Activated naive CD4-positive, alpha-beta T cell (primary cell): ENCODE results near the gene ZNF433.
"Not testable (repeated sequence)": the region's sequence is repeated elsewhere in the genome, so short reads cannot be mapped to it uniquely, and the experiment has no call there.

Source experiments
- DNase-seq, 4 experiments: peaks; one replicate each; lab custom pipeline; 2025; lab: John Stamatoyannopoulos, UW

ZNF433 gene

GRCh38 chr19:12035220-12036172, at the start of gene ZNF433:
Gene ZNF433, minus strand, starts transcription at chr19:12035679. Its CDS starts 140 bp downstream, at chr19:12035539.
- peak in 3 of 4 experiments; percentile 30 to 53 (median 45) for DNase-seq

DNA sequence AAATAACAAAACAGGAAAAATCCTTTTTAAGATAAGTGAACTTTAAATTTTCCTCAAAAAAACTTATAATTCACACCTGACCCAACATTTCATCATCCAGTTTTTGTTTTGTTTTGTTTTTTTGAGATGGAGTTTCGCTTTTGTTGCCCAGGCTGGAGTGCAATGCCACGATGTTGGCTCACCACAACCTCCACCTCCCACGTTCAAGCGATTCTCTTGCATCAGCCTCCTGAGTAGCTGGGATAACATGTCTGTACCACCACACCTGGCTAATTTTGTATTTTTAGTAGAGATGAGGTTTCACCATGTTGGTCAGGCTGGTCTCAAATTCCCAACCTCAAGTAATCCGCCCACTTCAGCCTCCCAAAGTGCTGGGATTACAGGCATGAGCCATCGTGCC, 47.9 kb upstream of the ZNF433 start:
- DNase-seq: not testable (repeated sequence)

DNA sequence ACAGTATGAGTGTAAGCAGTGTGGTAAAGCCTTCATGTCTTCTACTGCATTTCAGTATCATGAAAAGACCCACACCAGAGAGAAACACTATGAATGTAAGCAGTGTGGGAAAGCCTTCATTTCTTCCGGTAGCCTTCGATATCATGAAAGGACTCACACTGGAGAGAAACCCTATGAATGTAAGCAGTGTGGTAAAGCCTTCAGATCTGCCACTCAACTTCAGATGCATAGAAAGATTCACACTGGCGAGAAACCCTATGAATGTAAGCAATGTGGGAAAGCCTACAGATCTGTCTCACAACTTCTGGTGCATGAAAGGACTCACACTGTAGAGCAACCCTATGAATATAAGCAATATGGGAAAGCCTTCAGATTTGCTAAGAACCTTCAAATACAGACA, 41.9 kb upstream of the ZNF433 start:
- no peak for DNase-seq

GRCh38 chr19:12076331-12076730, 40.9 kb upstream of the ZNF433 start:
- DNase-seq: not testable (repeated sequence)

GRCh38 chr19:12075538-12076139, 40.2 kb upstream of the ZNF433 start:
- DNase-seq: no peak

DNA sequence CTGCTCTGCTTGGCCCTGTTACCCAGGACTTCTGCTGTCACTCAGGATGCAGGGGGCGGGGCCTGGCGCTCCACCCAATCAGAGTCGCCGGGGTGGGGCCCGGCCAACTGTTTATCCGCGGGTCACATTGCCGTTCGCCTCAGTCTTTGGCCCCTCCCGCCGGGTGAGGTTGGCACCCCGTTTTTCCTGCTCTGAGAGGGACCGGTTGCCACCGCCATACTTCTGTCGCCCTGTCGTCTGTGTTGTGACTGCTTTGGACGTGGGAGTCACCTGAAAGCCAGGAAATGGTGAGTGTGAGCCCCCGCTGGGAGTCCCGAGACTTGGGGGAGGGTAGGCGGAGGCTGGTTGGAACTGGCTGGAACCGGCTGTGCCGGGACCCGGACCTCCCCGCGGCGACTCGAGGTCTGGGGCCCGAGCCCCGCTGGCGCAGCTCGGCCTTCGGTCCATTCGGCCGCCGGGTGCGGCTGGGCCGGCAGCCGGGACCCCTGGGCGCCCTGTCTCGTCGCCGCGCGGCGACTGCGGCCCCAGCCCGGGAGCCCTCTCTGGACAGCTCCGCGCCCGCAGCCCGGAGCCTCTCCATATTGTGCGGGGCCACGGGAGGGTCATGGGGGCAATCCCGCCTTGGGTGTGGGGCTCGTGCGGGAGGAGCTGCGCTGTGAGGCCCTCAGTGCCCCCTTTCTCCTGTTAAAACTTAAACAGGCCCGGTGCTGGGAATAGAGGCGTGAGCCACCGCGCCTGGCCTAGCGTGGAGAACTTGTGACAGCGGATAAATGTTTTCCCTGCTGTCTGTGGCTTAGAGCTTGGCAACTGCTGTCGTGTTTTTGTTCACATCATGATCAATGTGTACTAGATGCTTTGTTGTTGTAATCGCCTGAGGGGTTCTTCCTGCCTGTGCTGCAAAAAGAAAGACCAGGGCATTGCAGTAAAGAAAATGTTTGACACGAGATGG, 29.4 kb upstream of the ZNF433 start, which contains the start of gene ZNF844:
TSS of gene ZNF844 (plus strand) at position 142 of the 949 bp plus-strand sequence. CDS start at position 285, 143 bp downstream.
- DNase-seq: peak; percentile 42 to 70 (median 55)

DNA sequence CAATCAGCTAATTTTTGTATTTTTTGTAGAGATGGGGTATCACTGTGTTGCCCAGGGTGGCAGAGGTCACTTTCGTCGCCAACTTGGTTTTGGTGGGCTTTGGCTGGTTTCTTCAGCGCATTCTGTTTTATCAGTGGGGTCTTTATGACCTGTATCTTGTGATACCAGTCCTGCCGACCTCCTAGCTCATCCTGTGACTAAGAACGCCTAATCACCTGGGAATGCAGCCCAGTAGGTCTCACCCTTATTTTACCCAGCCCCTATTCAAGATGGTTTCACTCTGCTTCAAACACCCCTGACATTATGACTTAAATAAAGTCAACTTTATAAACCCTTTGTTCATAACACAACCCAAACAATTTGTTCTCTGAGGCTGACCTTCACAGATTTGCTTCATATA, 20.3 kb upstream of the ZNF433 start:
- no peak for DNase-seq

GRCh38 chr19:12052497-12053169, 17.2 kb upstream of the ZNF433 start, which contains the start of gene ZNF878:
Gene ZNF878, minus strand, starts transcription at chr19:12052961. Its CDS starts 160 bp downstream, at chr19:12052801.
- peak in 2 of 4 experiments; percentile 6 to 19 for DNase-seq

- DNase-seq: no peak
Measured at GRCh38 chr19:12052091-12052496, 16.6 kb upstream of the ZNF433 start.

DNA sequence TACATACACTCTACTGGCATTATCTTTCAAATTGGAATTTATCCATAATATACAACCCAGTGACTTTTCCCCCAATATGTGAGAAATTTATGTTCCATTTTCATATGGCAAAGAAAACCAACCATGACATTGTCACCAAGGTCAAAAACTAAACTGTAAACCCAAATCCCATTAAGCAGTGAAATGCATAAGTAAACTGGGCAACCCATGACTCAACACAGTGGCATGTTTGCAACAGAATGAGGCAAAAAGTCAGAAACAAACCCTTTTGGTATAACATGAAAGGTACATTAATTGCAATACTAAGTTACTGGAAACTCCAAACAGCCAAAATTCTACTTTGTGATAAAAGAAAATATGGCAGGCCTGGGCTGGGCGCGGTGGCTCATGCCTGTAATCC, 12.4 kb upstream of the ZNF433 start:
- DNase-seq: no peak

GRCh38 chr19:12043752-12044422, 8.4 kb upstream of the ZNF433 start:
- DNase-seq: no peak

DNA sequence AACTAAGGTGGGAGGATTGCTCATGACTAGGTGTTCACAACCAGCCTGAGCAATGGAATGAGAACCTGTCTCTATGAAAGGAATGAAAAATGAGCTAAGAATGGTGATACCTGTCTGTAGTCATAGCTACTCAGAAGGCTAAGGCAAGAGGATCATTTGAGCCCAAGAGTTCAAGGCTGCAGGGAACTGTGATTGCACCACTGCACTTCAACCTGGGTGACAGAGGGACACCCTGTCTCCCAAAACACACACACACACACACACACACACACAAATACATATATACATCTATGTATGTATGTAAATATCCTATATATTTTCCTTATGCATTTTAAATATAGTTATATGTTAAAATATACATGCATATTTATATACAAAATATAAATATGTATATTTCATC, 7.4 kb upstream of the ZNF433 start:
- DNase-seq: no peak

GRCh38 chr19:12034620-12035019, 859 bp downstream of the ZNF433 start:
- DNase-seq: no peak

- DNase-seq: no peak
Measured at GRCh38 chr19:12034198-12034597, 1.3 kb downstream of the ZNF433 start.

- DNase-seq: no peak
Measured at GRCh38 chr19:12015753-12016116, 19.7 kb downstream of the ZNF433 start.

DNA sequence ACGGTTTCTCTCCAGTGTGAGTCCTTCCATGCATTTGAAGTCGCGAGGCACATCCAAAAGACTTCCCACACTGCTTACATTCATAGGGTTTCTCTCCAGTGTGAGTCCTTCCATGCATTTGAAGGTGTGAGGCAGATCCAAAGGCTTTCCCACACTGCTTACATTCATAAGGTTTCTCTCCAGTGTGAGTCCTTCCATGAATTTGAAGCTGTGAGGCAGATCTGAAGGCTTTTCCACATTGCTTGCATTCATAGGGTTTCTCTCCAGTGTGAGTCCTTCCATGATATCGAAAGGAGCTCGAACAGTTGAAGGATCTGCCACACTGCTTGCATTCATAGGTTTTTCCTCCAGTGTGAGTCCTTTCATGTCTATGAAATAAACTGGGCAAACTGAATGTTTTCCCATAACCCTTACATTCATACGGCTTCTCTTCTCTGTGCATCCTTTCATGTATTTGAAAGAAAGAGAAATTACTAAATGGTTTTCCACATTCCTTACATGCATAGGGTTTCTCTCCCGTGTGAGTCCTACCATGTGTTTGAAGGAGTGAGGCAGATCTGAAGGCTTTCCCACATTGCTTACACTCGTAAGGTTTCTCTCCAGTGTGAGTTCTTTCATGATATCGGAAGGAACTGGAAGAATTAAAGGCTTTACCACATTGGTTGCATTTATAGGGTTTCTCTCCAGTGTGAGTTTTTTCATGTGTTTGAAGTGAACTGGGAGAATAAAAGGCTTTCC, 20.3 kb downstream of the ZNF433 start:
- DNase-seq: no peak

DNA sequence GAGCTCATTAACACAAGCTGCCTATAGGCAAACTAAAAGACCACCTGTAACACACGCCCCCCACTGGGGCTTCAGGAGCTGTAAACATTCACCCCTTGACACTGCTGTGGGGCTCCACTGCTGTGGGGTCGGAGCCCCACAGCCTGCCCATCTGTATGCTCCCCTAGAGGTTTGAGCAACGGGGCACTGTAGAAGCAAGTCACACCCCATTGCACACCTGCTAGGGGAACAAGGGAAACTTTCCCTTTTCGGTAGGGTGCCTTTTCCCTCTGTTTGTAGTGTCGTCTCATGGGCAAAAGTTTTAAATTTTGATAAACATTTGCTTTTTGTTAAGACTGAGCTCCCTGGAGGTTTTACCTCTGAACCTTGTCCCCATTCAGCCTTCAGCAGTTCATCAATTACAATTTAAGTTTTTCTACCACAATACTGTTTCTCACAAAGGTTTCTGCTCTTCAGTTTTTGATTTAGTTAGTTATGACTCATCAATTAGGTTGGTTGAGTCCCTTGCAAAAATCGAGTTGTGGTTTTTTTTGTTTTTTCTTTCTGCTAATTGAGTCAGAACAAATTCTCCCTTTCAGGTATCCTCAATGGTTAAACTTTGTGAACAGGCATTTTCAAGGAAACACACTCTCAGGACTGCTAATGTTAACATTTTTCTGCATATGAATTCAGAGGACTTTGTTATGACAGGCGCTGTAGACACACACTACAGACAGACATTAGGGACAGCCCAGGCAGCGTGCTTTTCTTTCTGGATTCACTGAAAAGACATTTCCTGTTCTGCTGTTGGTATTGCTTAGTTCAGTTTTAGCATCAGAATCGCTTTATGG, 35.1 kb downstream of the ZNF433 start:
- no peak for DNase-seq

GRCh38 chr19:11995174-11995573, 40.3 kb downstream of the ZNF433 start:
- DNase-seq: no peak

DNA sequence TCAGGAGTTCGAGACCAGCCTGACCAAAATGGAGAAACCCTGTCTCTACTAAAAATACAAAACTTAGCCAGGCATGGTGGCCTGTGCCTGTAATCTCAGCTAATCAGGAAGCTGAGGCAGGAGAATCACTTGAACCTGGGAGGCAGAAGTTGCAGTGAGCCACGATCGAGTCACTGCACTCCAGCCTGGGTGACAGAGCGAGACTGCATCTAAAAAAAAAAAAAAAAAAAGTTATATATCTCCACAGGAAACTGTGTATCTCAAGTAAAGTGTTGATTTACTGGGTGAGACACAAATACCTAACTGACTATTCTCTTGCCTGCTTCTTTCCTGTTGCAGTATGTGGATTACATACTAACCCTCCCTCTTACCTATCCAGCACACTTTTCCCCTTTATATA, 43.6 kb downstream of the ZNF433 start:
- DNase-seq: not testable (repeated sequence)
